Stimulated activated CD4-positive, alpha-beta T cell treated with anti-CD3 and anti-CD28 coated beads, TNF-alpha, amount 100 ng/mL, for 24 hours (primary cell): Measurements from ENCODE around the gene UXS1.

Source experiments
- DNase-seq, 3 experiments: peaks; one replicate each; pipeline ENCODE4 v3.0.0-alpha.2; 2020; ENCODE audit warnings: low read depth in 3 of 3

UXS1 gene

DNA sequence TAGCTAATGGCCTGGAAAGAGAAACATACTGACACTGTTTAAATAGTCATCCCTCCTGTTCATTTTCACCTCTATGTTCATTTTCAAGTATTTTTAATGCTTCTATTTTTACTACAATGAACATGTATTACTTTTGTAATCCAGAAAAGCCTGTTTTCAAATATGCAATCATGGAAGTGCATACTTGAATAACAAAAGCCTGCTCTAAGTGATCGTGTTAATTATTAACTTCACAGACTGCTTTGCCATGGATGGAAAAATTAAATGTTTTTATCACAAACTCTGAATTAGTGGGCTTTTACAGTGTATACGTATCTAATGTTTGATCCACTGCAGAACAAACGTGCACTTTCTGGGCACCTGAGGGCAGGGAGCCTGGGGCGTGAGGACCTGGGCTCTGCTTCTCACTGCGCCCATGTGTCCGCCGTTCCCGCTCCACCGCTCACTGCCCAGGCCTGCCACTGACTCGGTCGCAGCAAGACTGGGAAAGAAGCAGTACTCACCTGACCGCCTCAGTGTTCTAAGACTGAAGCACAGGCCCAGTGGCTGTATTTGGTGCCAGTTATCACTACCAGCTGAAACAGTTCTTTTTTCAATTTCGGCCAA, 80.6 kb downstream of the UXS1 start:
- DNase-seq = no peak

DNA sequence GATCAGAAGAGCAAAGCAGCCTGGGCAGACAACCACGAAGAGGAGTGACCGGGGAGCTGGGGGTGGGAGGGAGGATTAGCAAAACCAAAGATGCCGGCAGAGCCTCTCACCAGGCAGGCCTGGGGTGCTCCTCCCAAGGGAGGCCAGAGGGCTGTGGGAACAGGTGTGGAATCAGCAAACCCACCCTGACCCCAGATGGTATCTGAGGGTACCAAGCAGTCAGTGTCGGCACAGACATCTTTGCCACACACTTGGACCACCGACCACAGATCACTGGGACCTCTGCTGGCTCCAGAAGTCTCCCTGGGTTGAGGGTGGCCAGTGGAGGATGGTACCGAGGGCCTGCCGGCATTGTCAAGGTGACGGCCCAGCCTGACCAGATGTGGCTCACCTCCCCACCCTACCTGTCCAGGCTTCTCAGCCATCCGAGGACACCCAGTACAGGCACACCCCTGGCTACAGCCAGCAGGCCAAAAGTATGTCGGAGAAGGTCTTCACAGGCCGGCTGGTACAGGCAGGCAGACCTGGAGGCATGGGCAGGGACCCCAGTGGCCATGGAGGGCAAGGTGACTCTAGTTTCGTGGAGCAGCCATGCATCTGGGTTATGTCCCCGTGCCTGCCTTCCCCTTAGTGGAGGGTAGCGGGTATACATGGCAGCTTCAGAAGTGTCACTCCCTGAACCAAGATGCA, 82.1 kb downstream of the UXS1 start:
- no peak for DNase-seq

DNA sequence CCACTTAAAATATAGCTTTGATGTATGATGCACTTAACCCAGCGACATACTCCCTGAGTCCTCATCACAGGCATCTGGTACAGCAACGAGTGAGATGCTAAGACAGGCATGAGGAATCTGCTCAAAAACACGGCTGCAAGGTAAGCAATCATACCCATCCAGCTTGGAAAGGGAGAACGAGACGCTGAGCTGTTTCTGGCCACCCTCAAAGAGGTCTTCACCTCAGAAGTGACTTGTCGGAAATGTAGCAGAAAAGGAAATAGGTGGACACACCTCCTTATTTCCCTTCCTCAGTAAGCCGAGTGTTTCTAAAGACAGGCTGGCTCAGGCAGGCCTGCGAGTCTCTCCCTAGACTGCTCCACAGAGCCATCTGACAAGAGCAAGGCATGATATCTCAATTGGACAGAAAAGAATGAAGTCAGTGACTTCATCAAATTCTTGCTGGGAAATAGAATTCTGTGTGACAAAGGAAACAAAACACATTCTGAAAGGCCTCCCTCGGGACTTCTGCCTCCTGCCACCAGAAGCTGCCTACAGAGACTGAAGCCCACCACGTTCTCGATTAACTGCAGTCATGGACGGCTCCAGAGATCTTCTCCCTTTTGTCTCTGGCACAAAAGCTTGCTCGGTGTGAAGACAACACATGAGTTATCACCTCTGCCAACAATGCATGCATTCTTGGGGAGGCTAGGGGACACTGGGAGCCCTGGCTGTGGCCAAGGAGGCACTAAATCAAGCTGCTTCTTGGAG, 84.3 kb downstream of the UXS1 start:
- no peak for DNase-seq

DNA sequence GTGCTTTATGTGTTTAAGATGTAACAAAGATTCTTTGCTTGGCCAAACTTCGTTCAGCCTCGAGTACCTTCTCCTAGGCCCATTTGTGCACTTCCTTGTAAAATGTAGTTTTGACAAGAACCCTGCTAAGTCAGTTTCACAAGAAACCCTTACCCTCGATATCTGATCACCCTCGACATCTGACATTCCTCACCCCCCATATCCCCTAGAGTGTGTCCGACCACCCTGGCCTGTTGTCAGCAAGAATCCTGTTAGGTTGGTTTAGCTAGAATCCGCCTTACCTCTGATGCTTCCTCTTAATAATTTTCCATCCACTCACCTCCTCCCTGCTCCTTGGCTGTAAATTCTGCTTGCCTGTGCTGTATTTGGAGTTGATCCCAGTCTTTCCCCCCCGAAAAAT, 85.3 kb downstream of the UXS1 start:
- no peak for DNase-seq

DNA sequence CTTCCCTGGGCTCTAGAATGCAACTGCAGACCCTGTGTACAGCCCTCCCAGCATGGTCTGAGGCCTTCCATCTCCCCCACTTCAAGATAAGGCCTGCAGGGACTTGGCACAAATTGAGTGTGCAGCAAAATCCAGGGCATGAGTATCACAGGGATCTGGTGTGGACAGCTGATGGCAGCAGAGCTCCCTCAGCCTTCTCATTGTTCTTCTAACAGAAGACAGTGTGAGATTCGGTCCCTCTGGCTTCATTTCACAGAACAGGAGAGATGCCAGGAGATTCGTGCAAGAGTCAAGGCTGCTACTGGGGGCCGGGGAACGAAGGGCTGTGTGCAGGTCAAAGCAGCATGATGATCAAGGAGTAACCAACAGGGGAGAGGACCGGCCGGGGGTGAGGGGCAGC, 85.8 kb downstream of the UXS1 start:
- DNase-seq = no peak

DNA sequence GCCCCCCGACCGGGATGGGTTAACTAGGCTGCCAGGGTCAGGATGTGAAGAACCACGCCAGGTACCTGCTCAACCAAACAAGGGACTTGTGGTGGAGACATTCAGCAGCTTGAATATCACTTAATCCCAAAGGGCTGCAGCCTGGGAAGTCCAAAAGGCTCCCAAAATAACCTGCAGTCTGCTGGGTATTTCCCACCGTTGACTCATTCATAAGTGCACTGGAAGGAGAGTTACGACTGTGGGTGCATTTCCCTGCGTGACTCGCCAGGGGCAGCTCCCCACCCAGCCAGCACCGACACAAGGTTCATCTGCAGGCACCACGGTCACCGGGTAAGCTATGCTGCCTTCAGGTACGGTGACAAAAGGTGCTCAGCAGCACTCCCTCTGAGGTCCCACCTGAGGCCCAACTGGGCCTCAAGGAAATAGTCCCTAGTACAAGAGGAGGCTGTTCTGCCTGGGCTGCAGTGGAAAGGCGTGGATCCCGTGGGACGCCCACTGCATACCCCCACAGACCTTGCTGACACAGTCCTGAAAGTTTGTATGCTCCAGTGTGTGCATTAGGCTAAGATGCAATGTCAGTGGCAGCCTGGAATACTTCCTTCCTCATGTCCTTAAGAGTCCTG, 86.5 kb downstream of the UXS1 start:
- peak in 2 of 3 experiments; percentile 24 to 50 for DNase-seq

DNA sequence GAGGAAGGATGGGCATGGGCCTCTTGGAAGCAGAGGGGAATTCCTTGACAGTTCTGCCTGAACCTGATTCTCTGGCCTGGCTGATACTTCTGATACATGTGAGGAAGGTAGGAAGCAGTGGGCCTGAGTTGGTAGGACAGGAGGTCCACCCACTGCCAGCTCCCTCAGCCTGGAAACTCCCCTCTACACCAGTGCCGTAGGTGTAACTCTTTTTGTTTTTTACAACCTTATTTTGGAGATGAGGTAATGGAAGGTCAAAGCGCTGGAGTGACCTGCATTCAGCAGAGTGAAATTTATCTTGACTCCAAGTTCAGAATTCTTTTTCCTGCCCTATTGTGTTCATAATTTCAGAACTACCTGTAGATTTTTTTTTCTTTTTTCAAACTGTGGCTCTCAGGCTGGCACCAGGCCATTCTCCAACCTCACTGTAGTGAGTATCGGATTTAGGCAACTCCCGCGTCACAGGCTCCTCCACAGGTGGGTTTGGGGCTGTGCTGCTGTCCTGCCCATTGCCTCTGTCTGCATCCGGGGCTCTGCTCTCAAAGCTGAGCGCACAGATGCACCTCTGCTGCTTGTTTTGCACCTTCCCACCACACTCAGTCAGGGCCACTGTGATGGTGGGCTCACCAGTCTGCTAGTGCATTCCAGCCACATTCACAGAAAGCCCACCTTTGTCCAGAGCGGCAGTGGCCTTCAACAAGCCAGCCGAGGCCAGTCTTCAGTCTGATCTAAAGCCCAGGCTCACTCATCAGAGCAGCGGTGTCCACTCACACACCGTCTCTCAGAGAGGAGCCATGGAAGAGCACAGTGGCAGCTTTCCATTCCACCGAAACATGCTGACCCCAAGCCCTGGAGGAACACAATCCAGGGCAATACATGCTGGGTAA, 87.2 kb downstream of the UXS1 start:
- no peak for DNase-seq

DNA sequence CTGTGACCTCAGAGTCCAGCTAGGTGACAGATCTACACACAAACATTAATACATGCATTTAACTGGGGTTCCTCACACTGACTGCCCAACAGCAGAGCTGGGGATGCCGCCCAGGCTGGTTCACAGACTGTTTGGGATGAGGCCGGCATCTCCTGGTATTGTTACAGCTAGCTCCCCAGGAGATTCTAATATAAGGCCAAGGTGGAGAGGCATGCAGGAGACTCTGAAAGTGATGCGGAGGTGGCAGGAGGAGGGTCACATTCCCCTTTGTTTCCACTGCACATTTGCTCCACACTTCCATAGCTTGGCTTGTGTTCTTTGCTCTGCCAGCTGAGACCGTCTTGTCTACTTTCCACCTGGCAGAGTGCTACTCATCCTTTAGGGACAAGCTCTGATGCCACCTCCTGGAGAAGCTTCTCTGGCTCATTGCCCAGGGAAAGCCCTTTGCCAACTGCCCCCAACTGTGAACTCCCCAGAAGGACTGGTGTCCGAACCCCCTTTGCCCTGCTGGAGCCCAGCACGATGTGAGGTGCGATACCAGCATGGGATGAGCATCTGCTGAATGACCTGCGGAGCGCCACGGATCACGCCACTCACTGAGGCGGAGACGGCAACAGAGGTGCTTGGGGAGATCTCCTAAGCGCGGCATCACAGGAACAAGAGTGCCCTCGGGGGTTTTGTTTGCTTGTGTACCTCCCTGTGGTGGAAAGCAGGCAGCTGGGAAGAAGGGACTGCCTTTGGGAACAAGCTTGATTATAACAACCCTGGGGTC, 88.8 kb downstream of the UXS1 start:
- DNase-seq = no peak

DNA sequence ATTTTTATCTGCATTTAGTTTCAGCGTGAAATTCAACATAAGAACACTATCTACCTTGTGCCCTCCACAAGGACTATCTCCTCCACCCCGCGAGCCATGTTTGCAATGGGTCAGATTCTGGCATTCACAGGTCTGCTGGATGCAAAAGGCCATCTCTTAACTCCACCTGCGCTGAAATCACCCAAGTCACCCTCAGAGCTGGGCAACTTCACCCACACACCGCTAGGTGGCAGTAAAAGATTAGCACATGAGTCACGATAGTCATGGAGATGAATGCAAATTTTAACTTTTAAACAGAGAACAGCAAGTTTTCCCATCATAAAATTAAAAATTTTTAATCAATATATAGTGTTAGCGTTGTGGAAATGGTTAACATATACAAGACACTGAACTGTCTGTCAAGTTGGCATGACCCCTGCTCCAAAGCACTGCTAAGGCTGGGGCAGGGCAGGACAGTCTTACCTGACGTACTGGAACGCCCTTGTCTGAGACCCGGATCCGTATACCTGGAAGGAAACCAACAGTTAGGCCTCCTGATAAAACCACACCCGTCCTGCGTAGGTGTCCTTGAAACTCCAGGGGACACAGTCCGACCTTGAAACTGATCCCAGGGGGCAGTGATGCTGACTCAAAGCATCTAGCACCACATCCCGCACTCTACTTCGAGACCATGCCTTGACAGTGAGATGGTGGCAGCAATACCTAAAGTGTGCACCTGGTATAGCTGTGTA, 89.6 kb downstream of the UXS1 start:
- peak in 2 of 3 experiments; percentile 44 to 55 for DNase-seq

DNA sequence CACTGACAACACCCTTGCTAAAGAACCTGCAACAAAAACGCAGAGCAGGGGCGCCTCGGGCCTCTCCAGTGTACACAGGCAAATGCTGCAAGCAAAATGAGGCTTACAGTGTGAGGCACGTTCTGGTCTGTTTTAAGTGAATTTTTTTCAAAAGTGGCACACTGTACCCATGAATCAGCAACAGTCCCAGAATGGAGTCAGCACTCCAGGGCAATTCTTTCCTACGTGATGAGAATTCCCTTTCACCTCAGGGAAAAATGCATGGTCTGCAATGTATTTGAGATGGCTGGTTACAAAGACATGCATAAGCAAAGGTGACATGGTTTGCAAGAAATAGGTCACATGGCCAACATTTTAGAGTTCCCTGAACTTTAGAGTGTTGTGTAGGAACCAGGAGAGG, 94.4 kb downstream of the UXS1 start:
- no peak for DNase-seq

DNA sequence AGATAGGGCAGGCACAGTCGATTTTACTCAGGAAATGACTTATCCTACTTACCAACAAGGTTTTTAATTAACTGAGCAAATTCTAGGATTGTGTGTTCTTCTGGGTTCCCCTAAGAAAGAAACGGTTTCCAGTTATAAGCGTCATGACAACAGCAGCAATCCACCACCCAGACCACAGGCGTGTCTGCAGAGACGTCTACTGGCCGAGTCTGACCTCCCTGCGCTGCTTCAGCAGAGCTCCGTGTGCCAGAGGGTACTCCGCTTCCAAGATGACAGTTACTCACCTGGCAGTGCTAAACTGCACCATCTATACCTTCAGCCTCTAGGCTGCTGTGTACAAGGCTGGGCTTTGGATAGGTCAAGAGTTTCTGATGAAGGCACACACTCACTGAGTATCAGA, 95.4 kb downstream of the UXS1 start:
- no peak for DNase-seq

DNA sequence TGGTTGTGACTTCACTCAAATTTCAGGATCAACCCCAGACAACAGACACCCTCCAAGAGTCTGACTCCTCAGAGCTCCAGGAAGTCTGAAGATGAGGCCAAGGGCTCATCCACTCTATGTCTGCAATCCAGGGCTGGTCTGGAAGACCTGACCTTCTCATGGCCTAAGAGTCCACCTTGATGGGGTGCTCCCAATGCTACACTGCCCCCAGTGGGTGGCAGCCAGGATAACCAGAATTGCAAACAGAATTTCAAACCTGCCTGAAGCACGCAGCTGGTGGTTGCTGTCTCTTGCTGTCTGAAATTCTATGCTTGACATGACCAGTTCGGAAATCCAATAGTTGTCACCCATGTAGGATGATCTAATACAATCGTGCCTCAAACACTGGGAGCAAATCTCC, 96.0 kb downstream of the UXS1 start:
- no peak for DNase-seq

DNA sequence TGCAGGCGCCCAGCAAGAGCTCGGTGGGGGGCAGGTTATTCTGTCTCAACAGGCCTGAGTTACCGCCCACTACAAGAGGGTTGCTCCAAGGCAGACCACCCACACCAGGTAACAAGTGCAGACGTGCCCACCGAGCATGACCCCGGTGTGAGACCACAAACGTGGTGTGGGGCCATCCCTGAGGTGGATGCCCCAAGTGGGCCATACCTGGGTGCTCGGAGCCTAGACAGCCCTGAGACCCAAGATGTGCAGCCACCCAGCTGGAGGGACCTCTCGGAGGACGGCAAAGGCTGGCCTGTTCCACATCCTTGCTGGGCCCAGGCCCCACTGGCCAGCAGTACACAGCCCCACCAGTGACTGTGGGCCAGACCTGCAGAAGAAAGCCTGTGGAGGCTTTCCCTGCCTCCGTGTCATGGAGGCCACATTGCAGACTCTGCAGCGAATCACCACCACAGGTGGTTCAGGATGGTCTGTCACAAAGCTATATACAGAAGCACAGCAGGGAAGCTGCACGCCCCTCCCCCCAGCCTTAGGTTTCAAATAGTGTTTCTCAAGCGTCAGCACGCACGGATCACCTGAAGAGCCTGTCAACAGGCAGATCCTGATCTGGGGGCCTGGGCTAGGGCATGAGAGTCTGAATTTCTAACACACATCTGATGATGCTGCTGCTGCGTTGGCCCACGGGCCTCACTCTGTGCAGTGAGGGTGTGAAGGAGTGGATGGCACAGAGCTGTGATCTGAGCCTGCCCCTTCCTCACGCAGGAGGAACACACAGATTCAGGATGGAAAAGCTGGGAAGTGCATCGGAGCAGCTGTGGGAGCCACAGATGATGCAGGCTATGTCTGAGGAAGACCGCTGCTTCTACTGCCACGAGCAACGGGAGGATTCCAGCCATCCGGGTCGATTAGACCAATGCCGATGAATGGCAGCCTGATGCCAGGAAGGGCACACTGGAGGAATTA, 96.8 kb downstream of the UXS1 start:
- no peak for DNase-seq

DNA sequence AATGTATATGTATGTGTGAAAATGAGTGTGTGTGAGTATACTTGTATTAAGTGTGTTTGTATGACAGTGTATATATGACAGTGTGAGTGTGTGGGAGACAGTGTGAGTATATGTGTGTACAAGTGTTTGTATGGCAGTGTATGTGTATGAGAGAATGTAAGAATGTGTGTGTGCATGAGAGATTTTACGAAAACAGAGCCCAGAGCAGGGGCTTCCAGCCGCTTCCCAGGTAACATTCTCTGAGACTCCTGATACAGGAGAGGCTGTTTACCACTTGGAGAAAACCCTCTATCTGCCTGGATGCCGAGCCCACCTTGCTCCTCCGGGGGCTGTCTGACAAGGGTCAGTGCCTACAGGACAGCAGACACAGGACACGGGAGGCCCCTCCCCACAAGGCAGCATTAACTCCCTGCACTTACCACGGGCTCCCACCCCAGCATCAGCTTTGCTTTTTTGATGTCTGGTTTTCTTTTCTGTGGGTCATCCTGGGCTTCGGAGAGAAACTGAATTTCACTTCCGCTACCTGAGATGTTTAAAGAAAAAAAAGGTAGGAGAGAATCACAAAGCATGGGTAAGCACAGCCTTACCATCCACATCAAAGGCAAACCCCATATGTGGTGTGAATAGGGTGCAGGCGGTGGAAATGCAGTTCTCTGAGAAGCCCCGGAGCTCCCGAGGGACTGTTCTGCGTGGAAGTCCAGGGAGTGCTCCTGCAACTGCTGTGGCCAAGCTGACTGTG, 97.6 kb downstream of the UXS1 start:
- DNase-seq = no peak

DNA sequence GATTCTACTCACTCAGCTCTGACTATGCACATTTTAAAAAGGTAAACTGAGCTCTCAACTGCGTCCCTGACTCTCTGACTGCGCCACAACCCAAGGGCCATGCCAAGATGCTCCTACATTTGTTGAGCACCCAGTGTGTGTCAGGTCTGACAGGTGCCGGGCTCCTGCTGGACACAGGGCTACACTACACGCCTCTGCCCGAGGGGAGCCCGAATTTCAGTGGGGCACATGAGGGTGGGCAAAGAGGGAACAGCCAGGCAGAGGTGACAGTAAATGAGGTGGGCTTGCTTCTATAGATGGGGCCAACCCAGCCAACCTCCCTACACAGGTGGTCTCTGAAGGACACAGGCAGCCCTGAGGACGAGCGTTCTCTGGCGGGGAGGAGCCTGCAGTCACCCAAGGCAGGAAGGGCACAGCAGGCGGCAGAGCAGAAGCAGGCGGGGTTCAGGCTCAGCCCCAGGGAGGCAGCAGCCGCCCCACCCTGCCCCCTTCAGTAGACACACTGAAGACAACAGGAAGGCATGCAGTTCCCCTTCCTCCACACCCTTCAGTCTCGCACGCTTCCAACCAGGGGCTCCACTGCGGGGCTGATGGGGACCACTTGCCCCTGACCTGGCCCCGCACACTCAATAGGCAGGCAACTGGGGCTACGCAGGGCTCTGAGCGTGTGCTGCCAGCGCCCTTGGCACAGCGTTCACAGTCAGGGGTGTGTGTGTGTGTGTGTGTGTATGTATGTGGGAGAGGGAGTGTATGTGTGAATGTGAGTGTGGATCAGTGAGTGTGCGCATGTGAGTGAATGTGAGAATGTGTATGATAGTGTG, 98.4 kb downstream of the UXS1 start:
- peak in 2 of 3 experiments; percentile 46 to 63 for DNase-seq

DNA sequence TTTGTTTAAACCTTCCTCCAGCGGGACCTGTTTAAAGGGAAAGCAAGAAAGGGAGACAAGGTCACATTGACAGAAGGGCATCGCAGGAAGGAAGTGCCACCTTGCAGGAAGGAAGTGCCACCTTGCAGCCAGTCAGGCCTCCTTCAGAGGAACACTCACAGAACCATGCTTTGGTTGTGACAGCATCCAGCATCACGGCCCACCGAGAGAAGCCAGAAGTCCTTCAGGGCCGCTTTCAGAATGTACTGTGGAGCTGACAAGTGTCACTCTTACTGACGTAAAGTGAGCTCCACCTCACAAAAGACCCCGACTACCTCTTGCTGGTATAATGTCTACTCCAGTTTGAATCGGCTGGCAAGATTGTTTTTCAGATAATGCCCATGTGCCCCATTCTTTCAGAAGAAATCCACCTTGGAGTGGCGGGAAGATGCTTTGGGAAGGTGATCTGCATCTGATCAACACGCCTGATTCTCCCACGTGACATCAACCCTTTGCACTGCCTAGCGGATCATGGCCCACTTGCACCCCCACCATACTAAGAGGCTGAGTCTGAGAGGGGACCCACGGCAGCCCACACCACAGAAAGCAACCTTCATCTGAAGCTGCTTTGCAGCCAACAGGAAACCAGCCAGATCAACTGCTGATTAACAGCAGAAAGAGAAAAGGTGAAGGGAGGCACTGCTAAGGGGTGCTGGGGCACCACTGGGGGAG, 99.8 kb downstream of the UXS1 start:
- no peak for DNase-seq
